GM12873 (cell line): ENCODE measurements around the gene PTX4.

Experiments
- TF ChIP-seq, protein P1 (sequence below): IDR thresholded peaks from 2 replicates; pipeline ENCODE4 v1.5.1; 2012; ENCODE audit warnings: low read depth, mild to moderate bottlenecking, moderate library complexity, low read length, control low read depth; ENCODE audit not compliant: insufficient read depth; ENCODE audit errors: missing control alignments

PTX4 gene

DNA sequence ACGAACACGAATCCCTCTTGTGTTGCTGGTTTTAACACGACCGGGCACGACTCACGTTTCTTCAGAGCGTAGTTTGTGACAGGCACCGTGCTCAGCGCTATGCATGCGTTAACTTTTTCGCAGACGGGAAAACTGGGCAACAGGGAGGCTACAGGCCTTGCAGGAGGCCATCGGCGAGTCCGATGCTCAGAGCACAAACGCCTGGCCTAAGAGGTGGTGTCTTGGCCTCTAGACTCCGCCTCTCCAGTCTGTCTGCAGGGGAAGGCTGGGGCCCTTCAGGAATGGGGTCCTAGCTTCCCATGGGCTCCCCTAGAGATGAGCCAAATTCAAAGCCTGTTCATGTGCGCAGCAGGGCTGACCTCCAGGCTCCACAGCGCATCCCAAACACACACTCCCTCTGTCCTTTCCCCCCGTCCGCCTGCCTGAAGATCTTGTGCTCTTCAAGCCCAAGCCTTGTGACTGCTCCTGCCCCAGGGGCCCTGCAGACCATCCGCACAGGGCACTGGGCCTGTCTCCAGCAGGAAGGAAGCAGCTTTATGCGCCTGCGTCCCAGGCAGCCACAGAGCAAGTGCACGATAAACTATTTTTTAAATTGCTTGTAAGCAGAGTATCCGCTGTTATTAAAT lies 17.1 kb downstream of the PTX4 start:
- TF ChIP-seq, protein P1, sequence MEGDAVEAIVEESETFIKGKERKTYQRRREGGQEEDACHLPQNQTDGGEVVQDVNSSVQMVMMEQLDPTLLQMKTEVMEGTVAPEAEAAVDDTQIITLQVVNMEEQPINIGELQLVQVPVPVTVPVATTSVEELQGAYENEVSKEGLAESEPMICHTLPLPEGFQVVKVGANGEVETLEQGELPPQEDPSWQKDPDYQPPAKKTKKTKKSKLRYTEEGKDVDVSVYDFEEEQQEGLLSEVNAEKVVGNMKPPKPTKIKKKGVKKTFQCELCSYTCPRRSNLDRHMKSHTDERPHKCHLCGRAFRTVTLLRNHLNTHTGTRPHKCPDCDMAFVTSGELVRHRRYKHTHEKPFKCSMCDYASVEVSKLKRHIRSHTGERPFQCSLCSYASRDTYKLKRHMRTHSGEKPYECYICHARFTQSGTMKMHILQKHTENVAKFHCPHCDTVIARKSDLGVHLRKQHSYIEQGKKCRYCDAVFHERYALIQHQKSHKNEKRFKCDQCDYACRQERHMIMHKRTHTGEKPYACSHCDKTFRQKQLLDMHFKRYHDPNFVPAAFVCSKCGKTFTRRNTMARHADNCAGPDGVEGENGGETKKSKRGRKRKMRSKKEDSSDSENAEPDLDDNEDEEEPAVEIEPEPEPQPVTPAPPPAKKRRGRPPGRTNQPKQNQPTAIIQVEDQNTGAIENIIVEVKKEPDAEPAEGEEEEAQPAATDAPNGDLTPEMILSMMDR = no peak

DNA sequence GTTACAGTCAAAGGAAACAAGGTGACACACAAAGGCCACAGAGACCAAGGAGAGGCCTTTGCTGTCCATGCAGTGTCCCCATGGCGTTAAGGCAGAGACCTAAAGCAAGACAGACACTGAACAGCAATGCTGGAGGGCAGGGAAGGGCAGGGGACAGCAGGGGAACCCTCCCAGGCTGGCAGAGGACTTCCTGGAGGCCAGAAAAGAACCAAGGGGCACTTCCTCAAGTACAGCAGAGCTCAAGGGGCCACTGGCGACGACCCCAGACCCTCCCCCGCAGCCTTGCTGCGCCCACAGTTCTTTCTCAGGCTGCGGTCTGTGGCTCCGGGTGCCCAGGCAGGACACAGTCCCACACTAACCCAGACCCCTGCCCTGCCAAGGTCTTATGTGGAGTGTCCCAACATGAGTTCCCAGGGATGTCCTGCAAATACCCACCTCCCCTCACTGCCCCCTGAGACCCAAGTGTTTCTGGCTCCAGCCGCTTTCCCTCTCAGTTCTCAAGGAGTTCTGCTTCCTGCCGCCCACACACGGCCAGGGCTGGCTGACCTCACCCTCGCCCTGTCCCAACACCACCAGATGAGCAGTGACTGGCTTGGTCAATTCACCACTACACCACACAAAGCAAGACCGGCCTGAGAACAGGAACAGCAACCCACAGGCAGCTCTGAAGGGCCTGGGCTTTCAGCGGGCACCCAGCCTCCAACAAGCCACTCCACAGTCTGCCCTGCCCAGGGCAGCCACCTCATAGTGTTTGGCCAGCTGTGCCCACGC lies 18.1 kb downstream of the PTX4 start:
- TF ChIP-seq, protein P1 = no peak

DNA sequence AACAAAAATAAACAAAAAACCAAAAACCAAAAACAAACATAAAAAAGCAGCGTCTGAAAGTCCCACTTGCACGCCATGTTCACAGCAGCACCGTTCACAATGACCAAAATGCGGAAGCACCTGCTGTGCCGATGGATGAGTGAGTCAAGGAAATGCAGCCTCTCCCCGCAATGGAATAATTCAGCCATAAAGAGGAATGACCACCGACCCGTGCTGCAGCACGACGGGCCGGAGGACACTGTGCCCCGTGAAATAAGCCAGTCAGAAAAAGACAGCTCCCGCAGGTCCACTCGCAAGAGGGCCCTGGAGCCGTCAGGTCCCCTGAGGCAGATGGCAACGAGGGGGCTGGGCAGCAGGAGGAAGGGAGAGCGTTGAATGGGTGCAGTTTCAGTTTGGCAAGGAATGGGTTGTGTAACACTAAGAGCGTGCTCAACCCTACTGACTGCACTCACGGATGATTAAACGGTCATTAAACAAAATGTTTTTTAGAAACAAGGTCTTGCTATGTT lies 19.0 kb downstream of the PTX4 start:
- TF ChIP-seq, protein P1 = no peak

DNA sequence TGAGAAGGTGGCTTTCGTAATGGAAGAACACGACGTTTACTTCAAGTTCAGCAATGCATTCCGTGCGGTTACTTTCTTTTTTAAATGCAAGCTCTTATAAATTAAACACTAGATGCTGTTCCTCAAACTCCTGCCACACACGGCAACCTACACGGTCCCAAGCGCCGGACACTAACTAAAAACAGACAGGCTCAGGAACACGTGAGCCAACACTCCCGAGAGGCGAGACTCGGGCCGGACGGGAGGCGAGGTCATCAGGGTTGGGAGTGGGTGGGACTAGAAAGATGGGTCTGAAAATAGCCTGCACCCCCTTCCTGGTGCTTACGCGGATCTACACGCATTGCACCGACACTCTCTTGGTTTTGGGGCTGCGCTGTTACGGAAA lies 20.3 kb downstream of the PTX4 start:
- TF ChIP-seq, protein P1 = no peak

DNA sequence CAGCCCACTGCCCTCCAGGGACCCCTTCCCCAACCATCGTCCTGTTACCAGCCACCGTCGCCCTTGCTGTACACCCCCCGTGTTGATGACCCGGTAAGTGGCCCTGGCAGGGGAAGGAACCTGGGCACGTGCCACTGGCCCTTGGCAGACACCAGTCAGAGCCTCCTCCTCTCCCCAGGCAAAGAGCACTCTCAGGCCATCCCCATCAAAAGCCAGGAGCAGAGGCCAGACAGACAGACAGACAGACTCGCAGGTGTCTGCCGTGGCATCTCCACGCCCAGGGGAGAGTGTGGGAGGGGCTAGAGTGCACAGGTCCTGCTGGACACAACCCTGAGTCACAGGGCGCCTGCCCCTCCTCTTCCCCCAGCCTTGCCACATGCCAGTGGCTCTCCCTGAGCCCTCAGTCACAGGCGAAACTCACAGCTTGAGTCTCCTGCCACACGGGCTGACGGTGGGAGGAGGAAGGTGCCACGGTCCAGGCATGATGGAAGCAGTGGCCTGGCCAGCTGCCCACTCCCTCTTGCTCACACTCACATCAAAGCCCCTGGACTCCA lies 21.7 kb downstream of the PTX4 start:
- TF ChIP-seq, protein P1 = no peak

DNA sequence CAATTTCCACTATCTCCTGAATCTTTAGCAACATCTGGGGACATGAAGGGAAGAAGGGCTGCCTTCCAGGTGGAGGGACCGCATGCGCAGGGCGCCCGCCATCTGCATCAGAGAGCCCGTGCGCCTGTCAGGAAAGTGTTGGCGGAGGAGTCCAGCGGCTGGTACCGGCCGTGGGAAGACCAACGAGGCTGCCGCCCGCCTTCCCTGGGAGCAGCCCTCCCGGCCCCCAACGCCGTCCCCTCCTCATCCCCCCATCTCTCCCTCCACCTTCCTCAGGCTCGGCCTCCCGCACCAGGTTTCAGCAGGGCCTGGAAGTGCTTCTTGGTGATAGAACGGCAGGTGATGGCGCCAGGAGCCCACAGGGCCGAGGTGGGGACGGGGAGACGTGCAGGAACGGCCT lies 22.7 kb downstream of the PTX4 start:
- TF ChIP-seq, protein P1 = no peak

DNA sequence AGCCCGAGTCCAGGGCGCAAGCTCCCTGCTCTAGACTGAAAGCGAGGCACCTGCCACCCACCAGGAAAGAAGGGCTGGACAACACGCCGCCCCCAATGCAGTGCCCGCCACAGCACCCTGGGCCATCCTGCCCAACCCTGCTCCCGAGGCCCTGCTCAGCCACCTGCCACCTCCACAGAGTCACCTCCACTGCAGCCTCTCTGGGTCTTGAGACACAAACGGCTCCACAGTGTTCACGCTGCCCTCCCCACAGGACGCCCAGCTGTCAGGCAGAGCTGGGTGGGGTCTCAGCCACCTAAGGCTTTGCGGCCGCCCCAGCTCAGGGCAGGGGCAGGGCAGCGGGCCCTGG lies 23.2 kb downstream of the PTX4 start:
- TF ChIP-seq, protein P1 = no peak
